ENCODE results near the gene KRT8.

Gene KRT8

DNA sequence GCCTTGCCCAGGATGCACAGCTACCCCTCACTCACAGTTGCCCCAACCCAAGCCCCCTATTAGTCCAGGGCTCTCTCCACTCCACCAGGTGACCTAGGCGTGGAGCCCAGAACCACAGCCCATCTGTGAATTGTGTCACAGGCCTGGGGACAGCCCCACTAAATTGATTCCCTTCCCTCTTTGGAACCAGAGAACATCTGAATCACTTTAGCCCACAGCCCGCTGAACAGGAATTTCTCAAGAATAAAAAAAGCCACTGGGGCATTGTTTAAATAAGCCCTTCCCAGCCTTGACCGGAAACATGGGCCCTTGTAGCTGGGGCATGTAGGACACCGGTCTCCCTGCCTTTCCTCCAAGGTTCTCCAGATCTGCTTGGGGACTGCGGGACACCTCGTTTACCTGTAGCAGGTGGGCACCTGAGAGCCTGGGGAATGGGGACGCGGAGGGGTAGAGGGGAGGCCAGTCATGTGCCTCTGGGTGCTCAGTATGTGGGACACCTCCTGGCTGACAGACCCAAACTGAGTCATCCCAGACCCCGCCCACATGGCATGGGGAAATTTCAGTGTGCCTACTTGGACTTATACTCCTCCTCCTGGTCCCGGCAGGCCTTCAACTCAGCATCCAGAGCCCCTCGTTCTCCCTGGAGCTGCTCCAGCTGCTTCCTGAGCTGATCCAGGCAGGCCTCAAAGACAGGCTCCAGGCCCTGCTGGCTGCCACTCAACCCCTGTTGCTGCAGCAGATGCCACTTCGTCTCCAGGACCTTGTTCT is 57.4 kb downstream of the KRT8 start:
- no peak for DNase-seq (ENCODE audit: low spot score)
